HL-60 (cell line): ENCODE data around the gene DHRS3.
A peak's percentile ranks its signal among the peaks of the same experiment; 100 is the strongest.

Source experiments
- DNase-seq, 2 experiments: peaks; one replicate each; pipeline ENCODE4 v3.0.0-alpha.2; 2010 to 2020; ENCODE audit warnings: low read depth in 1 of 2, low spot score in 1 of 2
- H3K27ac ChIP-seq: fragments of 250-450 bp; sonication (Bioruptor Pico); replicated peaks from 2 replicates; pipeline ENCODE4 v1.5.1; 2020; ENCODE audit warnings: mild to moderate bottlenecking, moderate library complexity
- H3K27me3 ChIP-seq: fragments of 250-450 bp; sonication (Bioruptor Pico); 2 replicates; pipeline ENCODE4 v1.5.1; 2021; ENCODE audit warnings: mild to moderate bottlenecking, moderate library complexity; ENCODE audit not compliant: insufficient read depth, poor library complexity, severe bottlenecking
- H3K4me3 ChIP-seq: replicated peaks from 2 replicates; pipeline ENCODE4 v1.5.1; 2011; ENCODE audit warnings: mild to moderate bottlenecking, control low read depth, low read length; ENCODE audit not compliant: insufficient read depth
- CTCF ChIP-seq: IDR thresholded peaks from one replicate; pipeline ENCODE4 v1.5.1; 2011; ENCODE audit warnings: low read length, control low read depth, inconsistent platforms; ENCODE audit not compliant: insufficient read depth
- GABPA ChIP-seq: IDR thresholded peaks from 2 replicates; pipeline ENCODE4 v1.6.1; 2012; ENCODE audit warnings: low read depth
- POLR2AphosphoS5 ChIP-seq: IDR thresholded peaks from 2 replicates; pipeline ENCODE4 v1.6.1; 2012; ENCODE audit warnings: low read depth
- REST ChIP-seq: IDR thresholded peaks from 2 replicates; pipeline ENCODE4 v1.6.1; 2012; ENCODE audit warnings: low read depth; ENCODE audit not compliant: insufficient replicate concordance
- SPI1 ChIP-seq: IDR thresholded peaks from 2 replicates; pipeline ENCODE4 v1.6.1; 2012; ENCODE audit warnings: low read depth, mild to moderate bottlenecking, borderline replicate concordance

DHRS3 gene

DNA sequence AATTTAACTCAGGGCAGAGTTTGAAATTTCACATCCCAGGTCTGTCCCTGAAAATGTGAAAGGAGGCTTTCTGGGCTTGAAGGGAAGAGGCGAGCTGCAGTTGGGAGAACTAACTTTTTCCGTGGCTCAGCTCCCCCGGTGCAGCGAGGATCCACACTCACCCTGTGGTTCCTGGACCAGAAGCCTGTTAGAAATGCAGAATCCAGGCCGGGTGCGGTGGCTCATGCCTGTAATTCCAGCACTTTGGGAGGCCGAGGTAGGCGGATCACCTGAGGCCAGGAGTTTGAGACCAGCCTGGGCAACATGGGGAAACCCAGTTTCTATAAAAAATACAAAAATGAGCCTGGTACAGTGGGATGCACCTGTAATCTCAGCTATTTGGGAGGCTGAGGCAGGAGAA lies 2.9 kb upstream of the DHRS3 start:
- Histone ChIP-seq H3K4me3 (no peak overlapping the region), H3K27ac (no peak overlapping the region), H3K27me3 (peaks cover 23% of the 10 kb centered on the region)
- TF ChIP-seq POLR2AphosphoS5 (no peak), GABPA (no peak), REST (no peak), SPI1 (no peak), CTCF (no peak)
- DNase-seq, result no peak

DNA sequence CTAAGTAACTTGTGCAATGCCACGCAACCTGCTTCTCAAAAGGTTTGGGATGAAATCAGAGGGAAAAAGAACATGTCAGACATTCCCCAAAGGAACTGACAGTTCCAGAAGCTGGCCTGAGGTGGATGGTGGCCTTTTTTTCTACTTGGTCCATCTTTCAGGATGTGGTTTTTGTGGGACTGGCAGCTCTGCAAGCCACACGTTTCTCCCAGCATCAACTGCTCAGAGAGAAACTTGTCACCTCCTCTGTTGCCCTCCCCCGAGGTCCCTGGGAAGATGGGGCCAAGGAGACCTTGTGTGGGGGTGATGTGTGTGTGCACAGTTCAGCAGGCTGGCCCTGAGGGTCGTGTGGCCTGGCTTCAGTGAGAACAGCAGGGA lies 2.5 kb upstream of the DHRS3 start:
- no peak overlapping the region for H3K4me3 ChIP-seq

GRCh38 chr1:12619792-12620487 lies 1.9 kb upstream of the DHRS3 start:
- peak; percentile 96 for TF ChIP-seq CTCF
- TF ChIP-seq GABPA, result no peak
- TF ChIP-seq POLR2AphosphoS5, result no peak
- TF ChIP-seq REST, result no peak
- no peak for TF ChIP-seq SPI1
- peak in 1 of 2 experiments; percentile 76 for DNase-seq
- H3K4me3 ChIP-seq, result 0 out of 2 replicates have a peak overlapping the region, but pooled peaks have one; percentile 4
- H3K27me3 ChIP-seq, result peaks cover 28% of the 10 kb centered on the region
- H3K27ac ChIP-seq, result no peak overlapping the region

More for the DNA sequence above, 2.5 kb upstream of the DHRS3 start:
- Histone ChIP-seq H3K27me3 (peaks cover 28% of the 10 kb centered on the region), H3K27ac (no peak overlapping the region)
- DNase-seq, result no peak
- TF ChIP-seq SPI1, result no peak
- TF ChIP-seq GABPA, result no peak

DNA sequence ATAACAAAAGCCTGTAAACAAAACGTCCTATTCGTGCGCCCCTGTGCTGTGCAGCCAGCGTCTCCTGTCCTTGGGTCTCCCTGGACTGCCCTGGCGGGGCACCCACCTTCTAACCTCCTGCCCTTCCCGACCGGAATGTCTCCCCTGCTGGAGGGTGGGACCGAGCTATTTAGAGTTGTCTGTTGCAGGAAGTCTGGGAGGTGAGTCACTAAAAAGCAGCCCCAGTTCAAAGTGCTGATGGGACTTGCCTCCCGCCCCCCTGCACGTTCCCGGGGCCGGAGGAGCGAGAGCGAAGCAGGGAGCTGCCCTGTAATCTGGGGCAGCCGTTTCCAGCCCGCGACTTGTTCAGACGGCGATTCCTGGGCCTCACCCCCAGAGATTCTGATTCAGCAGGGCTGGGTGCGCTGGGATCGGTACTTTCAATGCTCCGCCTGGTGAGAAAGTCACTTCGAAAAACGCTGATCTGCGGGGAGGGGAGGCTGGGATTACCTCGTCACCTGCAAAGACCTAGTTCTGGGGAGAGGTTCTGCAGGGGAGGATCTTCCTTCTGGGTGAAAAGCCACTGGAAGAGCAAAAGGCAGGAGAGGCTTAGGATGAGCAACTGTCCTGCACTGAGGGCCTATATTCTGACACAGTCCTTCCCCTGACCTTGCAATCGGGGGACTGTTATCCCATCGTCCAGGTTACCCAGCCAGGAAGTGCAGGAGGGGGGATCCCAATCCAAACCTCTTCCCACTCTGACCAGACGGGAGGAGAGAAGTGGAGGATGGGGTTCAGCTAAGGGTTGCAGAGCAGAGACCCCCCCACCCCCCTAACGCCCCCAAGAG lies 1.2 kb upstream of the DHRS3 start:
- H3K27me3 ChIP-seq, result peaks cover 28% of the 10 kb centered on the region
- TF ChIP-seq CTCF (no peak), GABPA (no peak), REST (no peak), POLR2AphosphoS5 (no peak), SPI1 (no peak)
- H3K4me3 ChIP-seq, result peak overlapping the region; percentile 51
- peak in 1 of 2 experiments; percentile 54 for DNase-seq
- no peak overlapping the region for H3K27ac ChIP-seq
